ENCODE data around the gene CAMKK1.
"Not testable (repeated sequence)": the region's sequence is repeated elsewhere in the genome, so short reads cannot be mapped to it uniquely, and the experiment has no call there.

The CAMKK1 gene

GRCh38 chr17:3845621-3846436 is 47.0 kb downstream of the CAMKK1 start, which contains the start of gene NCBP3:
TSS of gene NCBP3 (minus strand) at chr17:3846246. CDS start at chr17:3846223, 23 bp downstream.
- peak; percentile 91 for DNase-seq (ENCODE audit: low spot score)

GRCh38 chr17:3845291-3845620 is 47.6 kb downstream of the CAMKK1 start:
- peak; percentile 28 for DNase-seq (ENCODE audit: low spot score)

- DNase-seq (ENCODE audit: low spot score): not testable (repeated sequence)
These were observed 48.3 kb downstream of the CAMKK1 start for GRCh38 chr17:3844556-3844955.

GRCh38 chr17:3843935-3844516 is 48.8 kb downstream of the CAMKK1 start:
- peak; percentile 45 for DNase-seq (ENCODE audit: low spot score)

GRCh38 chr17:3838206-3838605 is 54.6 kb downstream of the CAMKK1 start:
- DNase-seq (ENCODE audit: low spot score): no peak

- DNase-seq (ENCODE audit: low spot score): no peak
These were observed 56.3 kb downstream of the CAMKK1 start for GRCh38 chr17:3836551-3836950.

- DNase-seq (ENCODE audit: low spot score): no peak
These were observed 57.2 kb downstream of the CAMKK1 start for GRCh38 chr17:3835410-3836229.

- DNase-seq (ENCODE audit: low spot score): no peak
These were observed 58.0 kb downstream of the CAMKK1 start for GRCh38 chr17:3834811-3835210.

- DNase-seq (ENCODE audit: low spot score): no peak
These were observed 64.0 kb downstream of the CAMKK1 start for GRCh38 chr17:3828852-3829232.

GRCh38 chr17:3828151-3828851 is 64.6 kb downstream of the CAMKK1 start:
- DNase-seq (ENCODE audit: low spot score): no peak

GRCh38 chr17:3827124-3827773 is 65.6 kb downstream of the CAMKK1 start:
- peak; percentile 69 for DNase-seq (ENCODE audit: low spot score)

GRCh38 chr17:3826191-3826590 is 66.7 kb downstream of the CAMKK1 start:
- DNase-seq (ENCODE audit: low spot score): no peak

- no peak for DNase-seq (ENCODE audit: low spot score)
These were observed 71.8 kb downstream of the CAMKK1 start for GRCh38 chr17:3821101-3821500.

- DNase-seq (ENCODE audit: low spot score): no peak
These were observed 74.1 kb downstream of the CAMKK1 start for GRCh38 chr17:3818786-3819185.

- no peak for DNase-seq (ENCODE audit: low spot score)
These were observed 74.8 kb downstream of the CAMKK1 start for GRCh38 chr17:3817851-3818605.

GRCh38 chr17:3815925-3816324 is 76.9 kb downstream of the CAMKK1 start:
- no peak for DNase-seq (ENCODE audit: low spot score)

GRCh38 chr17:3815122-3815521 is 77.7 kb downstream of the CAMKK1 start:
- no peak for DNase-seq (ENCODE audit: low spot score)

- DNase-seq (ENCODE audit: low spot score): no peak
These were observed 78.5 kb downstream of the CAMKK1 start for GRCh38 chr17:3814361-3814760.

GRCh38 chr17:3813171-3813570 is 79.7 kb downstream of the CAMKK1 start:
- DNase-seq (ENCODE audit: low spot score): peak; percentile 18

GRCh38 chr17:3812771-3813170 is 80.1 kb downstream of the CAMKK1 start:
- DNase-seq (ENCODE audit: low spot score): no peak

- DNase-seq (ENCODE audit: low spot score): no peak
These were observed 80.6 kb downstream of the CAMKK1 start for GRCh38 chr17:3812284-3812683.
